Measurements from ENCODE around the gene FOXL1. TPM values are rescaled to one million over a fixed set of nuclear protein-coding genes. Genes with fewer than 3 reads are reported as not detected.
A peak's percentile ranks its signal among the peaks of the same experiment; 100 is the strongest.

FOXL1 gene
- polyA plus RNA-seq, 1 experiment = 41.1 TPM

- TF ChIP-seq, protein P1, sequence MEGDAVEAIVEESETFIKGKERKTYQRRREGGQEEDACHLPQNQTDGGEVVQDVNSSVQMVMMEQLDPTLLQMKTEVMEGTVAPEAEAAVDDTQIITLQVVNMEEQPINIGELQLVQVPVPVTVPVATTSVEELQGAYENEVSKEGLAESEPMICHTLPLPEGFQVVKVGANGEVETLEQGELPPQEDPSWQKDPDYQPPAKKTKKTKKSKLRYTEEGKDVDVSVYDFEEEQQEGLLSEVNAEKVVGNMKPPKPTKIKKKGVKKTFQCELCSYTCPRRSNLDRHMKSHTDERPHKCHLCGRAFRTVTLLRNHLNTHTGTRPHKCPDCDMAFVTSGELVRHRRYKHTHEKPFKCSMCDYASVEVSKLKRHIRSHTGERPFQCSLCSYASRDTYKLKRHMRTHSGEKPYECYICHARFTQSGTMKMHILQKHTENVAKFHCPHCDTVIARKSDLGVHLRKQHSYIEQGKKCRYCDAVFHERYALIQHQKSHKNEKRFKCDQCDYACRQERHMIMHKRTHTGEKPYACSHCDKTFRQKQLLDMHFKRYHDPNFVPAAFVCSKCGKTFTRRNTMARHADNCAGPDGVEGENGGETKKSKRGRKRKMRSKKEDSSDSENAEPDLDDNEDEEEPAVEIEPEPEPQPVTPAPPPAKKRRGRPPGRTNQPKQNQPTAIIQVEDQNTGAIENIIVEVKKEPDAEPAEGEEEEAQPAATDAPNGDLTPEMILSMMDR (IDR thresholded peaks at IDR 0.05; ENCODE audit: low read depth, low read length) = peak; percentile 100
- no peaks in the 10 kb centered on the region; the same call in 1 of the 2 replicates for H3K9me3 ChIP-seq (ENCODE audit: control insufficient read depth, insufficient read depth, low read length)
- H3K27ac ChIP-seq (ENCODE audit: low read depth, low read length) = peak overlapping the region; percentile 47
- POLR2A ChIA-PET = interaction anchor here (0.6 kb wide), 1 partner anchor 821 kb away, joined by 4 read pairs; no protein-coding TSS in a partner anchor
- H3K4me3 ChIP-seq (ENCODE audit: low read depth, low read length) = peak overlapping the region; percentile 50
- peak; percentile 80 for DNase-seq (ENCODE audit: low read depth, low spot score)
- CTCF ChIA-PET = interaction anchor here (0.7 to 4.4 kb wide), 41 partner anchors 9 to 744 kb away, joined by 3 to 148 read pairs (median 4); no protein-coding TSS in a partner anchor
- peaks cover 2% of the 10 kb centered on the region for H3K27me3 ChIP-seq (ENCODE audit: control insufficient read depth, insufficient read depth, low read length)
Observed at GRCh38 chr16:86563469-86564345, 14.6 kb upstream of the FOXL1 start.

DNA sequence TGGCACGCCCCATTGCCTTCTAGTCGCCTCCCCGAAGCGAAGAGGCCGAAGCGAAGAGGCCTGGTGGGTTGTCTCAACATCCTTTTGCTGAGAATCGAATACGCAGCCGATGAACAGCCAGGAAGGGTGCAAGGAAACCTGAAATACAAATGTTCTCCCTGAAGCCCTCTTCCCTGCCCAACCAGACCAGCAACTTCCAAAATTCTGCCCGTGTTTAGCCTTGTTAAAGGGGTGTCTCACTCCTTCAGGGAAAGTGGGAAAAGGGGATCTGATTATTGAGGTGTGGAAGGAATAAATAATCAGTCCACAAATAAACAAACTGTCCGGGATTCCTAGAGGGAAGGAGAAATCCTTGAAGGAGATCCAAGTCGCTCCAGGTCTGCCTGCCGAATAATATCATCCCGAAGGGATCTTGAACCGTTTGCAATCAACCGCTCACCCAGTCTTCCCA is 13.1 kb upstream of the FOXL1 start:
- TF ChIP-seq, protein P1 (IDR thresholded peaks at IDR 0.05; ENCODE audit: low read depth, low read length) = no peak
- no peaks in the 10 kb centered on the region; the same call in 1 of the 2 replicates for H3K9me3 ChIP-seq (ENCODE audit: control insufficient read depth, insufficient read depth, low read length)
- H3K4me3 ChIP-seq (ENCODE audit: low read depth, low read length) = peak overlapping the region; percentile 35
- ChIA-PET CTCF (interaction anchor here (0.6 to 4.4 kb wide), 26 partner anchors 10 to 735 kb away, joined by 3 to 148 read pairs (median 4); no protein-coding TSS in a partner anchor), POLR2A (no interaction called here)
- no peak overlapping the region for H3K27ac ChIP-seq (ENCODE audit: low read depth, low read length)
- DNase-seq (ENCODE audit: low read depth, low spot score) = no peak
- H3K27me3 ChIP-seq (ENCODE audit: control insufficient read depth, insufficient read depth, low read length) = peaks cover 2% of the 10 kb centered on the region

GRCh38 chr16:86565644-86566511 is 12.5 kb upstream of the FOXL1 start:
- ChIA-PET CTCF (interaction anchor here (4.4 kb wide), 1 partner anchor 495 kb away, joined by 148 read pairs; no protein-coding TSS in a partner anchor), POLR2A (interaction anchor here (1.7 kb wide), 1 partner anchor 10 kb away, joined by 10 read pairs; no protein-coding TSS in a partner anchor)
- TF ChIP-seq, protein P1 (IDR thresholded peaks at IDR 0.05; ENCODE audit: low read depth, low read length) = no peak
- DNase-seq (ENCODE audit: low read depth, low spot score) = no peak
- no peaks in the 10 kb centered on the region; the same call in 1 of the 2 replicates for H3K9me3 ChIP-seq (ENCODE audit: control insufficient read depth, insufficient read depth, low read length)
- no peak overlapping the region for H3K27ac ChIP-seq (ENCODE audit: low read depth, low read length)
- H3K4me3 ChIP-seq (ENCODE audit: low read depth, low read length) = peak overlapping the region; percentile 35
- peaks cover 2% of the 10 kb centered on the region for H3K27me3 ChIP-seq (ENCODE audit: control insufficient read depth, insufficient read depth, low read length)

DNA sequence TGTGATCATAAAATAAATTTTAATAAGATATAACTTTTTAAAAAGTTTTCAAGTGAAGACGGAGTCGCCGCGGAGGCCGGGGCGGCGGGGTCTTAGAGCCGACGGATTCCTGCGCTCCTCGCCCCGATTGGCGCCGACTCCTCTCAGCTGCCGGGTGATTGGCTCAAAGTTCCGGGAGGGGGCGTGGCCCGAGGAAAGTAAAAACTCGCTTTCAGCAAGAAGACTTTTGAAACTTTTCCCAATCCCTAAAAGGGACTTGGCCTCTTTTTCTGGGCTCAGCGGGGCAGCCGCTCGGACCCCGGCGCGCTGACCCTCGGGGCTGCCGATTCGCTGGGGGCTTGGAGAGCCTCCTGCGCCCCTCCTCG is 11.8 kb upstream of the FOXL1 start, which contains the start of gene FOXC2:
Gene FOXC2 (plus strand): TSS at position 229 of the 365 bp plus-strand sequence. CDS start 507 bp downstream, outside the sequence.
- no peaks in the 10 kb centered on the region for H3K27me3 ChIP-seq (ENCODE audit: control insufficient read depth, insufficient read depth, low read length)
- ChIA-PET CTCF (interaction anchor here (4.4 kb wide), 1 partner anchor 495 kb away, joined by 148 read pairs; no protein-coding TSS in a partner anchor), POLR2A (interaction anchor here (1.7 kb wide), 1 partner anchor 10 kb away, joined by 10 read pairs; no protein-coding TSS in a partner anchor)
- peak within 1 kb of the TSS; percentile 73 for H3K27ac ChIP-seq (ENCODE audit: low read depth, low read length)
- DNase-seq (ENCODE audit: low read depth, low spot score) = peak; percentile 81
- TF ChIP-seq, protein P1 (IDR thresholded peaks at IDR 0.05; ENCODE audit: low read depth, low read length) = no peak
- H3K9me3 ChIP-seq (ENCODE audit: control insufficient read depth, insufficient read depth, low read length) = no peaks in the 10 kb centered on the region; the same call in 1 of the 2 replicates
- peak within 1 kb of the TSS; percentile 88 for H3K4me3 ChIP-seq (ENCODE audit: low read depth, low read length)
